Tibial nerve (tissue), 3 donors: ENCODE results near the gene TJP3.

Experiments
- POLR2A ChIP-seq, 2 donors: fragments of 450-650 bp; IDR thresholded peaks; one replicate each; pipeline ENCODE4 v1.6.1; 2017; ENCODE audit warnings: antibody characterized with exemption in 2 of 2, mild to moderate bottlenecking in 2 of 2, moderate library complexity in 2 of 2
- TF ChIP-seq, protein P1 (sequence below), 5 experiments: fragments of 200-600 bp in 3 of 5; fragments of 450-650 bp in 2 of 5; sonication (generic) in 3 of 5; IDR thresholded peaks; one replicate each; pipeline ENCODE4 v1.5.1; 2016 to 2019; ENCODE audit warnings: antibody characterized with exemption in 5 of 5, mild to moderate bottlenecking in 3 of 5, moderate library complexity in 2 of 5

DNA sequence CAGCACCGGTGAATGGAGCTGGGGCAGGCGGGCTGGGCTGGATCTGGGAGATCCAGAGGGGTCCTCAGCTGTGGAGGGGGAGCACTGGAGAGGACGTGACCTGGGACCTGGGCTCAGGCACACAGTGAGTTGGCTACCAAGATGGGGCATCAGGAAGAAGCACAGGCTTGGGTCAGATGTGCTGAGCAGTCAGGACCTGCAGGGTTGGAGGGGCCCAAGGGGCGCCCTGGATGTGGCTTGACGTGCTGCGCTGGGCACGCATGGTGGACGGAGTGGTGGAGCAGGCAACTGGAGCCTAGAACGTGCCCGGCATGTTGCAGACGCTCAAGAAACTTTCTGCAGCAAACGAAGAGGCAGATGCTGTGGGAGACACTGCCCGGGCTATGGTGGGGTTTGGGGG is 28.6 kb upstream of the TJP3 start:
- TF ChIP-seq, protein P1, sequence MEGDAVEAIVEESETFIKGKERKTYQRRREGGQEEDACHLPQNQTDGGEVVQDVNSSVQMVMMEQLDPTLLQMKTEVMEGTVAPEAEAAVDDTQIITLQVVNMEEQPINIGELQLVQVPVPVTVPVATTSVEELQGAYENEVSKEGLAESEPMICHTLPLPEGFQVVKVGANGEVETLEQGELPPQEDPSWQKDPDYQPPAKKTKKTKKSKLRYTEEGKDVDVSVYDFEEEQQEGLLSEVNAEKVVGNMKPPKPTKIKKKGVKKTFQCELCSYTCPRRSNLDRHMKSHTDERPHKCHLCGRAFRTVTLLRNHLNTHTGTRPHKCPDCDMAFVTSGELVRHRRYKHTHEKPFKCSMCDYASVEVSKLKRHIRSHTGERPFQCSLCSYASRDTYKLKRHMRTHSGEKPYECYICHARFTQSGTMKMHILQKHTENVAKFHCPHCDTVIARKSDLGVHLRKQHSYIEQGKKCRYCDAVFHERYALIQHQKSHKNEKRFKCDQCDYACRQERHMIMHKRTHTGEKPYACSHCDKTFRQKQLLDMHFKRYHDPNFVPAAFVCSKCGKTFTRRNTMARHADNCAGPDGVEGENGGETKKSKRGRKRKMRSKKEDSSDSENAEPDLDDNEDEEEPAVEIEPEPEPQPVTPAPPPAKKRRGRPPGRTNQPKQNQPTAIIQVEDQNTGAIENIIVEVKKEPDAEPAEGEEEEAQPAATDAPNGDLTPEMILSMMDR (IDR thresholded peaks at IDR 0.05) = no peak
- no peak for TF ChIP-seq POLR2A (IDR thresholded peaks at IDR 0.05)
